GM18909 (cell line): ENCODE measurements around the gene LRRC45.
A peak's percentile ranks its signal among the peaks of the same experiment; 100 is the strongest.

Experiments
- ATAC-seq: cut with Tn5 transposase; IDR thresholded peaks from one replicate; pipeline ENCODE4 v1.9.1; 2021; ENCODE audit warnings: mild to moderate bottlenecking; ENCODE audit not compliant: unreplicated experiment, poor library complexity

LRRC45 gene

GRCh38 chr17:82047914-82048570, 24.9 kb downstream of the LRRC45 start:
- no peak for ATAC-seq

DNA sequence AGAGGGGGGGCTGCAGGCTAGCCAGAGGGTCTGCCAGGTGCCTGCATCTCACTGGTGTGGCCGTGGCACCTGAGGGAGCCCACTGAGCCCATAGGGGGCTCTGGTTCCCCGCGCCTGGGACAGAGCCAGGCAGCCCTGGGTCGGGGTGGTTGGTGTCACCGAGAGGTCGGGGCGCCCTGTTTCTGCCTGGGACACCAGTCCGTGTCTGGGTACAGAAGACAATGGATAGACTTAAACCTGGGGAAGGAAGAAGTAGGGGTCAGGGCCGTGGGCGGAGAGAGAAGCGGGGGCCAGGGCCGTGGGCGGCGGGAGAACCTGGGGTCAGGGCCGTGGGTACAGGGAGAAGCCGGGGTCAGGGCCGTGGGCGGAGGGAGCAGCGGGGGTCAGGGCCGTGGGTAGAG, 25.5 kb downstream of the LRRC45 start:
- ATAC-seq = no peak

DNA sequence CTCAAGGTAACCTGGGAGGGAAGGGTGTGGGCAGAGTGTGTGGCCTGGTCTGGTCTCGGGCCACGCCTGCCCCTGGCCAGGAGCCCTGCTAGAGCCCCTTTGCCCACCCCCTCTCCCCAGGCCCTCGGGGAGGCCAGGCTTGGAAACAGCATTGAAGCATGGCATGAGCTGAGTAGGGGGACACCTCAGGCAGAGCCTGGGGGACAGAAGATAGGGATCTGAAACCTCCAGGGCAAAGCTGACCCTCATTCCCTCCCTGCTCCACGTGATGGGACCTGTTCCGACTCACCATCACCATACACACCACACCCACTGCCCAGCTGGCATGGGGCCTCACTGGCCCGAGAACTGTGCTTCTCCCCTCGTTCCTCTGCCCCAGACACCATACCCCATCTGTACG, 26.0 kb downstream of the LRRC45 start:
- ATAC-seq = no peak

- no peak for ATAC-seq
These were observed 26.4 kb downstream of the LRRC45 start for GRCh38 chr17:82049521-82049971.

DNA sequence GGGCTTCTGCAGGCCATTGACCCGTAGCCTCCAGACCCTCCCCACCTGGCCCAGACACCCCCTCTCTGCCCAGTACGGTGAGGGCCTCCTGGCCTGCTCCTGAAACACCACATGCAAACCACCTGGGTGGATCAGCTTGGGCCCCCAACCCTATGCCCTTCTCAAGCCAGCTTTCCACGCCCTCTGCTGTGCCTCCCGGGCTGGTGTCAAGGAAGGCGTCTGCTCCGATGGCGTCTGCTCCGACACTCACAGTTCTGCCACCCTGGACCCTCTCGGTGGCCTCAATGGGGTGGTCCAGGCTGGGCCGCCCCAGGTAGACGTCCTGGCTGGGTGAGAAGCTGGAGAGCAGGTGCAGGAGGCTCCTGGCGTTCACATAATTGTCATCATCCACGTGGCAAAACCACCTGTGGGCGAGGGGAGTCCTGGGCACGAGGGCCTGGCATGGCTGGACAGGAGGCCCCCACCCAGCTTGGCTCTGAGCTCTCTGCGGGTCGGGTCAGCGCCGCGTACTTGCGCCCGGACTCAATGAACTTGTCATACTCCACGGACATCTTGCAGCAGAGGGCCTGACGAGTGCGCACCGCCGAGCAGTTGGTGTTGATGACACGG, 27.2 kb downstream of the LRRC45 start:
- no peak for ATAC-seq

DNA sequence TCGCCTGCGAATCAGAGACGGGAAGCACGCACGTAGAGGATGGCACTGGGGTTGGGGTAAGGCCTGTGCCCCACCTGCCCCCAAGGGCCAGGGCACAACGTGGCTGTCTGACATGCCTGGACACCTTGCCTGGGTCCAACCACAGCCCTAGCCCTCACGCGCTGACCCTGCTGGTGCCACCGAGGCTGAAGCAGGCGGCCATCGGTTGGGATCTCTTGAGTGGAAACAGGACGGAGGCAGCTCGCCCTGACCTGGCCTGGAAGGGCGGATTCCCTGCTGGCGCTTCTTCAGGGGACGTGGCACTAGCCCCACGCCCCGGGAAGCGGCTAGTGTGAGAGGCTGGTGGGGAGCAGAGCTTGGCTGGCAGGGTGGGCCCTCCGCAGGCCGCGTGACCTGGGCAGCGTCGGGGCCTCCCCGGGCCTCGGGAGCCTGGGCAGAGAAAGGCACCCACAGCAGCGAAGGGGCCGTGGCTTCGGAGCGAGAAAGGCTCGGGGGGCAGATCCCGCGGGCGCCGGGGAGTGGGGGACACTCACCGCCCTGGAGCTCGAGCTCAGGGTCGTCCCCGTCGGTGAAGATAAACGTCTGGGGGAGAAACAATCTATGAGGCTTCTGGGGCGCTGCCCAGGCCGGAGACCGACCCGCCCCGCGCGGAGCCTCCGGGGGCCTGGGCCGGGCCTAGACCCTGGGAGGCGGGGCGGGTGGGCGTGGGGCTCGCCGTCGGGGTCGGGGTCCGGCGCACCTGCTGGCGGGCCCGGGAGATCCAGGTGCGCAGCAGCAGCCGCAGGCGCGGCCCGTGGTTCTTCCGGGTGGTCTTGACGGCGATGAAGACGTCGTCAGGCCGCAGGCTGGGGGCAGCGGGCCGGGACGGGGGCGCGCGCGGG, 27.9 kb downstream of the LRRC45 start:
- no peak for ATAC-seq

GRCh38 chr17:82051776-82052637, 28.9 kb downstream of the LRRC45 start, which contains the start of the genes GPS1 and RFNG:
Gene GPS1, plus strand, starts transcription at chr17:82051898. Its CDS starts 34 bp downstream, at chr17:82051932.
Gene RFNG, minus strand, starts transcription at chr17:82051811. Its CDS starts 45 bp downstream, at chr17:82051766.
- ATAC-seq = peak; percentile 59

- ATAC-seq = no peak
These were observed 29.5 kb downstream of the LRRC45 start for GRCh38 chr17:82052638-82053059.

GRCh38 chr17:82053130-82053529, 30.0 kb downstream of the LRRC45 start:
- ATAC-seq = no peak

GRCh38 chr17:82053556-82054263, 30.6 kb downstream of the LRRC45 start:
- no peak for ATAC-seq

DNA sequence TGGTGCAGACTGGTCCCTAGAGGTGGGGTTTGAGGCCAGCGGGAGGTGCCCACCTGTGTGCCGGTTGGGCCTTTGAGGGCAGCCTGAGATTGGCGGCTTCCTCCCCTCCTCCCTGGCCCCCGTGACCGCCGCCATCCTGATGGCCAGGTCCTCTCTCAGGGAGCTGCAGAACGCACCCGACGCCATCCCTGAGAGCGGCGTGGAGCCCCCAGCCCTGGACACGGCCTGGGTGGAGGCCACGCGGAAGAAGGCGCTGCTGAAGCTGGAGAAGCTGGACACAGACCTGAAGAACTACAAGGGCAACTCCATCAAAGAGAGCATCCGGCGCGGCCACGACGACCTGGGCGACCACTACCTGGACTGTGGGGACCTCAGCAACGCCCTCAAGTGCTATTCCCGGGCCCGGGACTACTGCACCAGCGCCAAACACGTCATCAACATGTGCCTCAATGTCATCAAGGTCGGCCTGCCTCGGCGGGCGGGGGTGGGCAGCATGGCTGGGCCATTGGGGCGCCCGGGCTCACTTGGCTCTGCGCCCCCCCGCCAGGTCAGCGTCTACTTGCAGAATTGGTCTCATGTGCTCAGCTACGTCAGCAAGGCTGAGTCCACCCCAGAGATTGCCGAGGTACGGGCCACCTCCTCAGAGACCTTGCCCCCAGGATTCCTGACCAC, 31.4 kb downstream of the LRRC45 start:
- no peak for ATAC-seq

- ATAC-seq = no peak
These were observed 32.2 kb downstream of the LRRC45 start for GRCh38 chr17:82055023-82055964.

GRCh38 chr17:82055965-82056728, 33.0 kb downstream of the LRRC45 start:
- no peak for ATAC-seq

GRCh38 chr17:82056729-82057621, 33.9 kb downstream of the LRRC45 start:
- no peak for ATAC-seq

GRCh38 chr17:82058230-82058854, 35.2 kb downstream of the LRRC45 start:
- no peak for ATAC-seq

DNA sequence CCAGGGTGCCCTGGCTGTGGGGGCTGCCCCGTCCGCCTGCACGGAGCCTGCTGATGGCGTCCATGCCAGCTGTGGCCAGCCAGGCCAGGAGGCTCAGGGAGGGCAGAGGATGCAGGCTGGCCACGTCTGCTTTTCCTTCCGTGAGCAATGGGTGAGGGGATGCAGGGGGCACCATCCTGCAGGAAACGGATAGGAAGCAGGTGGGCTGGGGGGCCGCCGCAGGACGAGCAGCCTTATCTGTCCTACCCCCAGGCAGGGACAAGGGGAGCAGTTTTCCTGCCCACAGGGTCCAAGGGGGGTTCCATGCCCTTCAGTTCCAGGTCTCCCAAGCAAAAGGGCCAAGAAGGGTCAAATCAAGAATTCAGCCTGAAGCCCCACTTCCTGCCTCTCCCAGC, 35.7 kb downstream of the LRRC45 start:
- no peak for ATAC-seq
